IPS-NIHi7 (cell line): ENCODE data around the gene YBX2.
"Not testable (repeated sequence)": the region's sequence is repeated elsewhere in the genome, so short reads cannot be mapped to it uniquely, and the experiment has no call there.

ENCODE experiments used
- DNase-seq: peaks from one replicate; pipeline ENCODE4 v3.0.0; 2012; ENCODE audit warnings: mixed read lengths; ENCODE audit errors: extremely low spot score

Gene YBX2

DNA sequence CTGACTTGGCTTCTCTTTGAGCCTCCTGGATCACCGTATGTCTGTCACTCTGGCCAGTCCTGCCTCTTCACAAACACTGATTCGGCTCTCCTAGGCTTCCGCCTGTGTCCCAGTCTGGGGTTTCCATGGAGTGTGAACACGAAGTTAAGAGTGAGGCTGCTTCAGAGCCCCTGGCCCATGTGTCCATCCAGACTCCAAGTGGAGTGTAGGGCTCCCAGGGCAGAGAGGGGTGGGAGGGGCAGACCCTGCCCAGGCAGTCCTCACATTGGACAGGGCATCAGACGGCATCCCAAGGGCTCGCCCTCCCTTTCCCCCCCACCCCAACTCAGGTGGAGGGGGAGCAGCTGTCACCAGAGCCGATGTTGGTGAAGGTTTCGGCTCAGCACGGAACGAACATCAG lies 50.6 kb downstream of the YBX2 start:
- not testable (repeated sequence) for DNase-seq

DNA sequence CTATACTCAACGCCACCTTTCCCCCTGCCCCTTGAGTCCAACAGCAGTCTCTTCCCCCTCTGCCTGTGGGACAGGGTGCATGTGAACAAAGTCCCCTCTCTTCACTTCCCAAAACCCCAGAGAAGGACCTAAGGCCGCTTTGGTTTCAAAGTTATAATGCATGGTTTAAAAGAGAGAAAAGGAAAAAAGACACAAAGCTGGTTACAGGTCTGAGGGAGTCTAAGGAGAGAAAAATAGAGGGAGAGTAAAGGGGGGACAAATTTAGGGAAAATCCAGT lies 51.0 kb downstream of the YBX2 start:
- no peak for DNase-seq

- peak; percentile 86 for DNase-seq
These were observed 51.6 kb downstream of the YBX2 start for GRCh38 chr17:7242717-7243452.

- peak; percentile 65 for DNase-seq
These were observed 52.4 kb downstream of the YBX2 start, which contains the start of gene GABARAP for GRCh38 chr17:7241783-7242716. Gene GABARAP (minus strand): TSS chr17:7242449. CDS start chr17:7242330, 119 bp downstream.

DNA sequence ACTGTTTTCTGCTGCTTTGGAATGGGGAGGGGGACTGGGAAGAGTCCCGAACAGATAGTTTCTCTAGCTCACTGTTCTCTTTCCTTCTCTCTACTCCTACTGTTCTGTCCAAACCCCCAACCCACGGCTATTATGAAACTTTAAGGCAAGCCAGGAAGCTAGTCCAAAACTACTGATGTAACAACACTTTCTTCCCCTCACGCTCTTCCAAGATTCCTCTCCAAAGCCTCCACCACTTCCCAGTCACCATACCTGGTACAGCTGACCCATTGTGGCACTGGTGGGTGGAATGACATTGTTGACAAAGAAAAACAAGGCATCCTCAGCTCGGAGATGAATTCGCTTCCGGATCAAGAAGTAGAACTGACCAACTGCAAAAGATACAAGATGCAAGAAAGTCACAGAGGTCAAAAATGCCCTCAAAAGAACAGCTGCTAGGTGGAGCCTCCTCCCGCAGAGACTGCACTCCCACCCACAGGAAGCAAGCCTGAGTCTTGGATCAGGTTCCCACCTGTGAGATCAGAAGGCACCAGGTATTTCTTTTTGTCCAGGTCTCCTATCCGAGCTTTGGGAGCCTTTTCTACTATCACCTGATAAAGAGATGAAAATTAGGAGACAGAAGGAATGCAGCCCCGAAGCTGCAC lies 53.2 kb downstream of the YBX2 start:
- DNase-seq, result no peak

DNA sequence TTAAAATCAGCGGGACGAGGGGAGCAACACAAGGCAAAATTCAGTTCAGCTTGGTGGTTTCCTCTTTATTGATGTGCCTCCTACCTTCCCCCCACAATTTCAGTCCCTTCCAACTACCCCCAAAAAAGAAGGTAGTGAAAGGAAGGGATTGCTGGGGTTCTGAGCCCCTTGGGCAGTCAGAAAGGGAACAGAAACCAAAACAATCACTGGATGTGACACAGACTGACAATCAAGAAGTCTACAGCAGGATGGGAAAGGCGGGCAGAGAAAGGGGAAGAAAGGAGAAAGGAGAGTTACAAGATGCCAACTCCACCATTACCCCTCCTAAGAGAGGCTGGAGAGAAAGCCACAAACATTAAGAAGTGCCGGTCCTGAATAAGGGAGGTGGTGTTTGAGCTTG lies 54.1 kb downstream of the YBX2 start:
- no peak for DNase-seq

DNA sequence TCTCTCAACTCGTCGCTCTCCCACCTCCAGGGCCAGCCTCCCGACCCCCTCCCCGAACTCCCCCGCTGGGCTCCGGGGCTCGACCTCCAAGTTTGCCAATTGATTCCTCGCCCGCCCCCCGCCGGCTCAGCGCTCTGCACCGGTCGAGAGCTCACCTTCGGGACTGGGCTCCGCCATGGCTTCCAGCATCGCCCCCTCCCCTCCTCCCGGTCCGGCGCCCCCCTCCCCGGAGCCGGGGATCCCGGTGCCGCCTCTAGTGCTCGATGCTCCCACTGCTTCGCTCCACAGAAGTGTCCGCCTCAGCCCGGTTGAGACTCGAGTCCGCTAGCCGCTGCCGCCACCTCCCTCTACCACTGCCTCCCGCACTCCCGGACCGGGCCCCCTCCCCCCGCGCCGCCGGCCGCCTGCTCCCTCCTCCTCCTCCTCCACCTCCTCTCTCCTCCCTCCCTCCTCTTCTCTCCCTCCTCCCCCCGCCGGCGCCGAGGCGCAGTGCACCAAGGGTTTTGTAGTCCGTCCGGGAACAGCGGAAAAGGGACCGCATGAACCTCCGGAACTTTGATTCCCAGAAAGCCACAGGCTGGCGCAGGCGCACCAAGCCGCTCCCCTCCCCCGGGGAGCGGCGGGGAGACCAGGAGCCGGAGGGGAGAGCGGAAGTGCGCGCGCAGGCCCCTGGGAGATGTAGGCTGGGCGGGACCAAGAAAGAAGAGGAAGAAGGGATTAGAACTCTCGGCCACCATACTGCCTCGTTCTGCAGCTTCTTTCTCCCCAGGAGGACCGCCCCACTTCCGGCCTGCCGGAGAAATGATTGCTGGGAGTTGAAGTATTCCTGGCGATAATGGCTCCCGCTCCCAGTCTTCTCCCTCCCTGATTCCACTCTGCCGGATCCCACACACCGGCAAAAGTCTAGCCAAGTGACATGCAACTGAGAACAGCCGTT lies 55.1 kb downstream of the YBX2 start, which contains the start of gene PHF23:
TSS of gene PHF23 (minus strand) at position 367 of the 937 bp plus-strand sequence. CDS start at position 189, 178 bp downstream.
- peak; percentile 93 for DNase-seq

DNA sequence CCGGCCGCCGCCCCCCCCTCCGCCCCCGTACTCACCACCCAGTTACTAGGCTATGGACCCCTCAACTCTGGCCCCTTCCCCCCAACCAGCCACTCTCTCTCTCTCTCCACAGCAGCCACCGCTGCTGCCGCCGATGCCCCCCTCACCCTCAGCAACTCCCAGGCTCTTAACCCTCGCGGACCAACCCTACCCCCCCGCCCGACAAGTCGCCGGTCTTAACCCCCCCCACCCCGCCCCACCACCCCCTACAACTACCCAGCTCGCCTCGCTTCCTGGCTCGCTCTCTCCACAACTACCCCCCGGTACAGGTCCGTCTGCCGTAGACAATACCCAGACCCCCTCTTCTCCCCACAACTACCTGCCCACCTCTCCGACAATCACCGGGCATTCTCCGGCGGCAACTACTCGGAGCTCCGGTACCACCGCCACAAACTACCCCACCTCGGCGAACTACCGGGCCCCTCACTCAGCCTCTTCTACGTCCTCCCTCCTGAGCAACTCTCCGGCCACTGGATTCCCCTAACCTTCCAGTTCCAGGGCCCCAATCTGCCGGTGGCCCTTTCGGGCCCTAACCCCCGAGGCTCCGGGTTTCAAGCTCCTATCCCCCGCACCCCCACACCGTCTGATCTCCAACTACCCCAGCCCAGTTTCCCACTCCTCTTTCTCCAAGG lies 55.9 kb downstream of the YBX2 start:
- DNase-seq, result peak; percentile 22
